Smooth muscle cell (in vitro differentiated cells): ENCODE measurements around the gene ERBB4. TPM values are rescaled to one million over a fixed set of nuclear protein-coding genes. Genes with fewer than 3 reads are reported as not detected.

Source experiments
- DNase-seq: peaks from one replicate; lab custom pipeline; 2025; ENCODE audit not compliant: unreplicated experiment; lab: John Stamatoyannopoulos, UW
- H2AFZ ChIP-seq: fragments of 200-600 bp; sonication (generic); 2 replicates; pipeline ENCODE4 v1.6.0; 2016; ENCODE audit warnings: antibody characterized with exemption, low read depth, mild to moderate bottlenecking
- H3F3A ChIP-seq: fragments of 200-600 bp; sonication (generic); 2 replicates; pipeline ENCODE4 v1.6.0; 2017; ENCODE audit warnings: antibody characterized with exemption, low read depth
- H3K27ac ChIP-seq: fragments of 200-600 bp; sonication (generic); 2 replicates; pipeline ENCODE4 v1.5.1; 2016; ENCODE audit warnings: low read depth, mild to moderate bottlenecking
- H3K27me3 ChIP-seq: fragments of 200-600 bp; sonication (generic); 2 replicates; pipeline ENCODE4 v1.6.1; 2016; ENCODE audit warnings: low read depth, mild to moderate bottlenecking
- H3K36me3 ChIP-seq: fragments of 200-600 bp; sonication (generic); 2 replicates; pipeline ENCODE4 v1.5.1; 2016; ENCODE audit warnings: low read depth
- H3K4me1 ChIP-seq: fragments of 200-600 bp; sonication (generic); 2 replicates; pipeline ENCODE4 v1.5.1; 2016; ENCODE audit warnings: low read depth
- H3K4me2 ChIP-seq: fragments of 200-600 bp; sonication (generic); 2 replicates; pipeline ENCODE4 v1.6.0; 2016; ENCODE audit warnings: mild to moderate bottlenecking
- H3K4me3 ChIP-seq: fragments of 200-600 bp; sonication (generic); 2 replicates; pipeline ENCODE4 v1.5.1; 2016; ENCODE audit warnings: mild to moderate bottlenecking
- H3K79me2 ChIP-seq: fragments of 200-600 bp; sonication (generic); 2 replicates; pipeline ENCODE4 v1.6.0; 2016; ENCODE audit warnings: low read depth, mild to moderate bottlenecking
- H3K9ac ChIP-seq: fragments of 200-600 bp; sonication (generic); 2 replicates; pipeline ENCODE4 v1.6.0; 2016; ENCODE audit warnings: low read depth
- H3K9me3 ChIP-seq: fragments of 200-600 bp; sonication (generic); replicated peaks from 2 replicates; pipeline ENCODE4 v1.5.1; 2016; ENCODE audit warnings: low read depth
- H4K20me1 ChIP-seq: fragments of 200-600 bp; sonication (generic); 2 replicates; pipeline ENCODE4 v1.6.0; 2016; ENCODE audit warnings: low read depth
- CTCF ChIP-seq: fragments of 200-600 bp; sonication (generic); IDR thresholded peaks from 2 replicates; pipeline ENCODE4 v1.5.1; 2017; ENCODE audit warnings: borderline replicate concordance, mild to moderate bottlenecking, antibody characterized with exemption; ENCODE audit not compliant: insufficient read depth, poor library complexity, severe bottlenecking
- WGBS: methylation state at CpG from one replicate; pipeline ENCODE4 v1.1.7; 2016; ENCODE audit warnings: low lambda C conversion rate; 5-methylcytosine and 5-hydroxymethylcytosine counted together
- polyA plus RNA-seq: library from polyadenylated mRNA; unstranded; fragments of >200 nt; fragmentation: Nextera tagmentation; extraction: Ambion mirVana; gene quantifications from 2 replicates; pipeline ENCODE4 v1.2.1, GENCODE V29; 2016
- total RNA-seq: library from RNA; depleted of rRNA; stranded (reverse); fragments of >200 nt; gene quantifications from 2 replicates; pipeline ENCODE4 v1.2.3, GENCODE V29; 2014

ERBB4 gene
- total and polyA plus RNA-seq, 2 experiments from 2014 or later: 0.67 TPM; not detected in 1

- Histone ChIP-seq H3K9ac (no peak overlapping the region), H3K36me3 (no peaks in the 10 kb centered on the region), H2AFZ (no peak overlapping the region), H3K27ac (no peak overlapping the region), H3K4me2 (no peak overlapping the region), H3K79me2 (no peaks in the 10 kb centered on the region), H3K4me3 (no peak overlapping the region), H3F3A (no peaks in the 10 kb centered on the region), H4K20me1 (no peaks in the 10 kb centered on the region), H3K27me3 (no peaks in the 10 kb centered on the region), H3K4me1 (no peaks in the 10 kb centered on the region), H3K9me3 (no peaks in the 10 kb centered on the region)
- no peak for TF ChIP-seq CTCF
- DNase-seq: no peak
Observed at GRCh38 chr2:212549941-212550340, 11.3 kb upstream of the ERBB4 start.

- TF ChIP-seq CTCF: no peak
- H3K79me2 ChIP-seq: no peaks in the 10 kb centered on the region
- H3F3A ChIP-seq: no peaks in the 10 kb centered on the region
- H3K9ac ChIP-seq: no peak overlapping the region
- no peaks in the 10 kb centered on the region for H3K36me3 ChIP-seq
- no peaks in the 10 kb centered on the region for H3K27me3 ChIP-seq
- no peak overlapping the region for H3K27ac ChIP-seq
- no peaks in the 10 kb centered on the region for H4K20me1 ChIP-seq
- H3K4me2 ChIP-seq: no peak overlapping the region
- no peak overlapping the region for H2AFZ ChIP-seq
- DNase-seq: no peak
- no peak overlapping the region for H3K4me3 ChIP-seq
- no peaks in the 10 kb centered on the region for H3K4me1 ChIP-seq
- H3K9me3 ChIP-seq: no peaks in the 10 kb centered on the region
Observed at GRCh38 chr2:212549463-212549862, 10.9 kb upstream of the ERBB4 start.

GRCh38 chr2:212548455-212548819 lies 9.8 kb upstream of the ERBB4 start:
- Histone ChIP-seq H3K4me2 (no peak overlapping the region), H3K79me2 (no peaks in the 10 kb centered on the region), H3K9me3 (no peaks in the 10 kb centered on the region), H4K20me1 (no peaks in the 10 kb centered on the region), H3K9ac (no peak overlapping the region), H3F3A (no peaks in the 10 kb centered on the region), H3K27ac (no peak overlapping the region), H3K27me3 (no peaks in the 10 kb centered on the region), H3K4me3 (no peak overlapping the region), H3K4me1 (no peaks in the 10 kb centered on the region), H3K36me3 (no peaks in the 10 kb centered on the region), H2AFZ (no peak overlapping the region)
- TF ChIP-seq CTCF: peak; percentile 58
- no peak for DNase-seq
- 9% methylated on average over 1 of the region's 1 CpG for WGBS

- TF ChIP-seq CTCF: no peak
- no peak for DNase-seq
- no peak overlapping the region for H3K27ac ChIP-seq
- H3K4me2 ChIP-seq: no peak overlapping the region
- H3K4me1 ChIP-seq: no peaks in the 10 kb centered on the region
- H3K79me2 ChIP-seq: no peaks in the 10 kb centered on the region
- no peaks in the 10 kb centered on the region for H3K27me3 ChIP-seq
- no peaks in the 10 kb centered on the region for H3K9me3 ChIP-seq
- no peaks in the 10 kb centered on the region for H3F3A ChIP-seq
- peak overlapping the region; percentile 7 for H2AFZ ChIP-seq
- H3K36me3 ChIP-seq: no peaks in the 10 kb centered on the region
- no peaks in the 10 kb centered on the region for H4K20me1 ChIP-seq
- no peak overlapping the region for H3K4me3 ChIP-seq
- no peak overlapping the region for H3K9ac ChIP-seq
Observed at GRCh38 chr2:212547716-212548454, 9.3 kb upstream of the ERBB4 start.
